ENCODE results near the gene KRTAP5-9. TPM values are rescaled to one million over a fixed set of nuclear protein-coding genes. Genes with fewer than 3 reads are reported as not detected.
"Not testable (repeated sequence)": the region's sequence is repeated elsewhere in the genome, so short reads cannot be mapped to it uniquely, and the experiment has no call there.

The KRTAP5-9 gene
- polyA plus RNA-seq, 3 donors, result 0.28 to 0.67 (median 0.33) TPM

- DNase-seq (ENCODE audit: low read depth in 3 of 3, low spot score in 2 of 3), result no peak
These were observed 16.1 kb upstream of the KRTAP5-9 start for GRCh38 chr11:71532036-71532610.

GRCh38 chr11:71534711-71535608, 13.3 kb upstream of the KRTAP5-9 start:
- not testable (repeated sequence) for DNase-seq (ENCODE audit: low read depth in 3 of 3, low spot score in 2 of 3)

DNA sequence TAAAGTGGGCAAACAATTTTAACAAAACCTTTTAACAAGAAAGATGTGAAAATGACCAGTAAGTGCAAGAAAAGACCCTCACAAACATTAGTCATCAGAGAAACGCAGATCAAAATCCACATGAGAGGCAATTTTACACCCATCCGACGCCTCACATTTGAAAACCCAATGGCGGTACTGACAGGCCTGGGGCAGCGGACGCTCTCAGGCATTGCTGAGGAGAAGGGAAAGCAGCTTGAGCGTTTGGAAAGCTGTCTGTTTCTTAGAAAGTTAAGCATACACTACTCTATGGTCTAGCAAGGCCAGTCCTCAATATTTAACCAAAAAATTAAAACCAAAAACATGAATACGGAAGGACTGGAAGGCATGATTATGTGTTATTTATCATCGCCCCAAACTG, 12.4 kb upstream of the KRTAP5-9 start:
- no peak for DNase-seq (ENCODE audit: low read depth in 3 of 3, low spot score in 2 of 3)

- DNase-seq (ENCODE audit: low read depth in 3 of 3, low spot score in 2 of 3), result no peak
These were observed 10.7 kb upstream of the KRTAP5-9 start for GRCh38 chr11:71537537-71537936.

GRCh38 chr11:71537977-71538665, 10.1 kb upstream of the KRTAP5-9 start, which contains the start of gene KRTAP5-8:
TSS of gene KRTAP5-8 (plus strand) at chr11:71538025. CDS start at chr11:71538056, 31 bp downstream.
- not testable (repeated sequence) for DNase-seq (ENCODE audit: low read depth in 3 of 3, low spot score in 2 of 3)

- DNase-seq (ENCODE audit: low read depth in 3 of 3, low spot score in 2 of 3), result no peak
These were observed 9.6 kb upstream of the KRTAP5-9 start for GRCh38 chr11:71538666-71538990.

DNA sequence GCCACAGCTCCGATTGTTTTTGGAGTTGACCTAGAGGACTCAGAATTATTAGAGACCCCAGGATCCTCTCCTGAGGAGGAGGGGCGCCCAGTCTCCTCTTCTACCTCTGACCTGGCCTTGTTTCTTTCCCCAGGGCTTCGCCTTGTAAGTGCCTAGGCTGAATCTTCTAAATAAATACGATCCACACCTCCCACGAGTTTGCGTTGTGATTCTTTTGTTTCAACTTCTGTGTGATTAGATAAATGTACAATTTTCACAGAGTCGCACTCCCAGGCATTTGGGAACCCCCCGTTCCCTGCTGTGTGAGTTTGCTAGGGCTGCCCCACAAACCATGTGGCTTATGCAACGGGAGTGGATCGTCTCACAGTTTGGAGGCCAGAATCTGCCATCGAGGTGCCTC, 9.2 kb upstream of the KRTAP5-9 start:
- no peak for DNase-seq (ENCODE audit: low read depth in 3 of 3, low spot score in 2 of 3)

DNA sequence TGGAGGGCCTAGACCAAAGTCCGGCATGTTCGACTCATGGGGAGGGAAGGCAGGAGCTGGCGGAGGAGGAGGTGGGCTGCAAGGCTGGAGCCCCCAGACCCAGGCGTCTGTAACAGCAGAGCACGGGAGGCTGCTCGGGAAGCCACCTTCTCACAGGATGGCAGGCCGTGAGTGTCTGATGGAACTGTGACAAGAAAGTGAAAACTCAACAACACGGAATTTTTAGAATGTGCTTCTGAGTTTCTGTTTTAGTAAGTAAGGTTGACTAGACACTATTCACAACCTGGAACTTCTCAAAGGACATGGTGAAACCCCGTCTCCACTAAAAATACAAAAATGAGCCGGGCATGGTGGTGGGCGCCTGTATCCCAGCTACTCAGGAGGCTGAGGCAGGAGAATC, 8.2 kb upstream of the KRTAP5-9 start:
- not testable (repeated sequence) for DNase-seq (ENCODE audit: low read depth in 3 of 3, low spot score in 2 of 3)

DNA sequence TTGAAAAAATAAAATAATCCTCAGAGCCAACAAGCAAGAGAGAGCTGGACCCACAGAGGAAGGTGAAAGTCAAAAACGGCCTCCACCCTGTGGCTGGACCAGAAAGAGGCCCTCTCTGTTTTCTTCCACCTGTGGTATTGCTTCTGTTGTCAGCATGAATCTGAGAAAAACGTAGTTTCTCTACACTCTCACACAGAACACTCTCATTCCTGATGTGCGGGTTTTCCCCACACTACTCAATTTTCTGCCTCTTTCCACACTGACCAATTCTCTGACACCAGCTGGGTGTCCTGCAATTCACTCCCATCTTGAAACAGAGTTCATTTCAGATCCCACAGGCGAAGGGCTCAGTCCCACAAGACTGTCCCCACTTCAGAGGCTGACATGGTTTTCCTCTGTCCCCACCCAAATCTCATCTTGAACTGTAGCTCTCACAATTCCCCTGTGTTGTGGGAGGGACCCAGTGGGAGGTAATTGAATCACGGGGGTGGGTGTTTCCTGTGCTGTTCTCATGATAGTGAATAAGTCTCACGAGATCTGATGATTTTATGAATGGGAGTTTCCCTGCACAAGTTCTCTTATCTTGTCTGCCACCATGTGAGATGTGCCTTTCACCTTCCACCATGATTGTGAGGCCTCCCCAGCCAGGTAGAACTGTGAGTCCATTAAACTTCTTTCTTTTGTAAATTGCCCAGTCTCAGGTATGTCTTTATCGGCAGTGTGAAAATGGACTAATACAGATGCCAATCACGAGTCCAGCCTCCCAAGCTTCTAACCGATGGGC, 7.5 kb upstream of the KRTAP5-9 start:
- DNase-seq (ENCODE audit: low read depth in 3 of 3, low spot score in 2 of 3), result not testable (repeated sequence)

- DNase-seq (ENCODE audit: low read depth in 3 of 3, low spot score in 2 of 3), result no peak
These were observed 5.8 kb upstream of the KRTAP5-9 start for GRCh38 chr11:71542382-71542781.

- DNase-seq (ENCODE audit: low read depth in 3 of 3, low spot score in 2 of 3), result no peak
These were observed 5.1 kb upstream of the KRTAP5-9 start for GRCh38 chr11:71542879-71543777.

GRCh38 chr11:71543866-71544265, 4.4 kb upstream of the KRTAP5-9 start:
- no peak for DNase-seq (ENCODE audit: low read depth in 3 of 3, low spot score in 2 of 3)

DNA sequence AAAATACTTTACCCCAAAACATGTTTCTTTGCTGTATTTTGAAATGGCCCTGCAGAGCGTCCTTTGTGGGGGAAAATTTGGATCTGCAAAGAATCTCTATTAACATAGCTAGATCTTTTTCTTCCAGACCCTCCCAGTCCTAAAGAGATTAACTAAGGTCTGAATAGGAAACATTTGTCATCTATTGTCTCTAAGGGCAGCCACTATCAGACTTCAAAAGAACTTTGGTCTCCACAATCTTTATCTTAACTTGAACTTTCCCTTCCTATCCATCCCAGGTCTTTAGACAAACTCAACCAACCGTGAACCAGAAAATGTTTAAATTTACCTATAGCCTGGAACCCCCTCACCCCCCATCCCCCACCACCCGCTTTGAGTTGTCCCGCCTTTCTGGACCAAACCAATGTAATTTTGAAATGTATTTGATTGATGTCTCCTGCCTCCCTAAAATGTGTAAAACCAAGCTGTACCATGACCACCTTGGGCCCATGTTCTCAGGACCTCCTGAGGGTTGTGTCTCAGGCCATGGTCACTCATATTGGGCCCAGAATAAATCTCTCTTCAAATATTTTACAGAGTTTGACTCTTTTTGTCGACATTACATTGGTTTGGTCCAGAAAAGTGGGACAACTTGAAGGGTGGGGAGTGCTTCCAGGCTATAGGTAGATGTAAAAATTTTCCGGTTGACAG, 3.5 kb upstream of the KRTAP5-9 start:
- no peak for DNase-seq (ENCODE audit: low read depth in 3 of 3, low spot score in 2 of 3)

GRCh38 chr11:71545405-71545966, 2.7 kb upstream of the KRTAP5-9 start:
- DNase-seq (ENCODE audit: low read depth in 3 of 3, low spot score in 2 of 3), result no peak

DNA sequence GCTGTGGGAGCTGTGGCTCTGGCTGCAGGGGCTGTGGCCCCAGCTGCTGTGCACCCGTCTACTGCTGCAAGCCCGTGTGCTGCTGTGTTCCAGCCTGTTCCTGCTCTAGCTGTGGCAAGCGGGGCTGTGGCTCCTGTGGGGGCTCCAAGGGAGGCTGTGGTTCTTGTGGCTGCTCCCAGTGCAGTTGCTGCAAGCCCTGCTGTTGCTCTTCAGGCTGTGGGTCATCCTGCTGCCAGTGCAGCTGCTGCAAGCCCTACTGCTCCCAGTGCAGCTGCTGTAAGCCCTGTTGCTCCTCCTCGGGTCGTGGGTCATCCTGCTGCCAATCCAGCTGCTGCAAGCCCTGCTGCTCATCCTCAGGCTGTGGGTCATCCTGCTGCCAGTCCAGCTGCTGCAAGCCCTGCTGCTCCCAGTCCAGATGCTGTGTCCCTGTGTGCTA, 514 bp downstream of the KRTAP5-9 start:
- no peak for DNase-seq (ENCODE audit: low read depth in 3 of 3, low spot score in 2 of 3)

GRCh38 chr11:71551711-71552110, 3.5 kb downstream of the KRTAP5-9 start:
- no peak for DNase-seq (ENCODE audit: low read depth in 3 of 3, low spot score in 2 of 3)

GRCh38 chr11:71554996-71555395, 6.8 kb downstream of the KRTAP5-9 start:
- DNase-seq (ENCODE audit: low read depth in 3 of 3, low spot score in 2 of 3), result no peak

- DNase-seq (ENCODE audit: low read depth in 3 of 3, low spot score in 2 of 3), result no peak
These were observed 7.3 kb downstream of the KRTAP5-9 start for GRCh38 chr11:71555508-71555907.

DNA sequence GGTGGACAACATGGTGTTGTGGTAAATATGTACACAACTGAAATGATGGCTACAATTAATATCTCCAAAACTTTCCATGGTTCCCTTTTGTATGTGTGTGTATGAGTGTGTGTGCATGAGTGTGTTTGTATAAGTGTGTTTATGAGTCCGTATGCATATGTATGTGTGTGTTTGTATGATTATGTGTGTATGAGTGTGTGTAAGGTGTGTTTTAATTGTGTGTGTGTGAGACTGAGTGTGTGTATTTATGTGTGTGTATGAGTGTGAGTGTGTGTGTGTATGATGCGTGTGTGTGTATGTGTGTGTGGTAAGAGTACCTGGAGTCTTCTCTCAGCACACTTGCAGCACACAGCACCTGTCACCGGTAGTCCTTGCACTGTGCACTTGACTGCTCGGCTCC, 7.8 kb downstream of the KRTAP5-9 start:
- no peak for DNase-seq (ENCODE audit: low read depth in 3 of 3, low spot score in 2 of 3)

All from right renal cortex interstitium (tissue), 3 donors.